HCT116 (cell line): ENCODE measurements around the gene CD34. TPM values are rescaled to one million over a fixed set of nuclear protein-coding genes. Genes with fewer than 3 reads are reported as not detected.

ENCODE experiments used
- ATAC-seq: fragments of 200-7000 bp; cut with Tn5 transposase; 2 replicates; pipeline ENCODE4 v1.9.1; 2020; ENCODE audit warnings: mild to moderate bottlenecking, moderate library complexity
- BruUV-seq: library from RNA; stranded (reverse); fragments of 400-500 nt; replicated peaks from 2 replicates; lab custom pipeline; 2021; lab: Mats Ljungman, UMichigan
- CTCF ChIA-PET: fragments of 300-600 bp; sonication (Branson Sonifier 250); formaldehyde crosslinking; loops from one replicate; lab custom pipeline; 2021; ENCODE audit warnings: antibody characterized with exemption; lab: Charles Lee
- POLR2A ChIA-PET: fragments of 300-600, 350-600 bp; sonication (Branson Sonifier 250); formaldehyde crosslinking; loops from one replicate; lab custom pipeline; 2021; ENCODE audit warnings: antibody characterized with exemption; lab: Charles Lee
- RAD21 ChIA-PET, 2 experiments: fragments of 300-600 bp; sonication (Branson Sonifier 250); formaldehyde crosslinking; loops; one replicate each; lab custom pipeline; 2023; ENCODE audit warnings: low total read pairs in 2 of 2; ENCODE audit not compliant: uncharacterized antibody in 2 of 2, unreplicated experiment in 2 of 2, low non-redundant PET in 1 of 2; lab: Charles Lee
- DNase-seq: peaks from one replicate; pipeline ENCODE4 v3.0.0-alpha.2; 2010; ENCODE audit warnings: low read depth, low spot score
- H2AFZ ChIP-seq: fragments of 200-600 bp; shearing (Covaris generic), sonication (generic); 2 replicates; pipeline ENCODE4 v1.6.1; 2017; ENCODE audit warnings: low read depth, mixed run types, mixed read lengths, antibody characterized with exemption, low read length; ENCODE audit not compliant: poor library complexity, severe bottlenecking
- H3K27ac ChIP-seq: 2 replicates; pipeline ENCODE4 v1.5.1; 2012; ENCODE audit warnings: low read depth, low read length
- H3K27me3 ChIP-seq: fragments of 200-600 bp; sonication (generic); 2 replicates; pipeline ENCODE4 v1.6.1; 2016; ENCODE audit warnings: mixed run types, low read length, mixed read lengths; ENCODE audit not compliant: insufficient read depth
- H3K36me3 ChIP-seq, 2 experiments: fragments of 200-500 bp in 1 of 2; fragments of 200-600 bp in 1 of 2; sonication (Bioruptor generic) in 1 of 2; sonication (generic) in 1 of 2; 2 replicates each; pipeline versions ENCODE4 v1.5.1 to v1.6.1; 2014 to 2016; ENCODE audit warnings: low read length in 2 of 2, inconsistent platforms in 1 of 2, mixed read lengths in 1 of 2, mixed run types in 1 of 2; ENCODE audit not compliant: insufficient read depth in 2 of 2, control insufficient read depth in 1 of 2
- H3K4me1 ChIP-seq, 2 experiments: fragments of 200-600 bp in 1 of 2; sonication (generic) in 1 of 2; 2 replicates each; pipeline versions ENCODE4 v1.5.1 to v1.6.1; 2012 to 2017; ENCODE audit warnings: low read length in 2 of 2, inconsistent platforms in 1 of 2, mild to moderate bottlenecking in 1 of 2, mixed read lengths in 1 of 2, mixed run types in 1 of 2, moderate library complexity in 1 of 2; ENCODE audit not compliant: insufficient read depth in 2 of 2, control insufficient read depth in 1 of 2
- H3K4me2 ChIP-seq: fragments of 200-600 bp; sonication (generic); 2 replicates; pipeline ENCODE4 v1.6.1; 2017; ENCODE audit warnings: mixed run types, low read length, mixed read lengths
- H3K4me3 ChIP-seq, 2 experiments: fragments of 200-600 bp in 1 of 2; sonication (generic) in 1 of 2; replicated peaks in 1 of 2; 2 replicates each; pipeline ENCODE4 v1.5.1; 2011 to 2016; ENCODE audit warnings: low read length in 2 of 2, control low read depth in 1 of 2, low read depth in 1 of 2, mild to moderate bottlenecking in 1 of 2, mixed read lengths in 1 of 2, mixed run types in 1 of 2
- H3K79me2 ChIP-seq: fragments of 200-600 bp; sonication (generic); 2 replicates; pipeline ENCODE4 v1.6.1; 2017; ENCODE audit warnings: mild to moderate bottlenecking, mixed run types, low read length, moderate library complexity, mixed read lengths; ENCODE audit not compliant: insufficient read depth
- H3K9ac ChIP-seq: fragments of 200-600 bp; sonication (generic); 2 replicates; pipeline ENCODE4 v1.6.1; 2016; ENCODE audit warnings: low read length, mixed read lengths
- H3K9me2 ChIP-seq: fragments of 200-600 bp; sonication (generic), shearing (Covaris generic); 2 replicates; pipeline ENCODE4 v1.6.1; 2017; ENCODE audit warnings: mixed run types, mild to moderate bottlenecking, moderate library complexity; ENCODE audit not compliant: insufficient read depth
- H3K9me3 ChIP-seq, 2 experiments: fragments of 200-500 bp in 1 of 2; fragments of 200-600 bp in 1 of 2; sonication (Bioruptor generic) in 1 of 2; sonication (generic) in 1 of 2; 2 replicates each; pipeline ENCODE4 v1.6.1; 2014 to 2017; ENCODE audit warnings: low read length in 2 of 2, mixed read lengths in 2 of 2, inconsistent platforms in 1 of 2, low read depth in 1 of 2, mild to moderate bottlenecking in 1 of 2, mixed run types in 1 of 2, moderate library complexity in 1 of 2; ENCODE audit not compliant: control insufficient read depth in 1 of 2, insufficient read depth in 1 of 2
- H4K20me1 ChIP-seq: fragments of 200-600 bp; sonication (generic), shearing (Covaris generic); 2 replicates; pipeline ENCODE4 v1.6.1; 2017; ENCODE audit warnings: mixed run types, mild to moderate bottlenecking, moderate library complexity; ENCODE audit not compliant: insufficient read depth
- CBX3 ChIP-seq: IDR thresholded peaks from 2 replicates; pipeline ENCODE4 v1.6.1; 2012; ENCODE audit warnings: low read depth
- CEBPB ChIP-seq: IDR thresholded peaks from 2 replicates; pipeline ENCODE4 v1.6.1; 2012; ENCODE audit warnings: low read depth
- EGR1 ChIP-seq: IDR thresholded peaks from 2 replicates; pipeline ENCODE4 v1.6.1; 2012; ENCODE audit warnings: low read depth
- ELF1 ChIP-seq: IDR thresholded peaks from 2 replicates; pipeline ENCODE4 v1.6.1; 2012; ENCODE audit warnings: low read depth, borderline replicate concordance
- EZH2 ChIP-seq: fragments of 200-600 bp; sonication (generic); IDR thresholded peaks from 2 replicates; pipeline ENCODE4 v1.6.1; 2017; ENCODE audit warnings: antibody characterized with exemption, mixed run types
- EZH2phosphoT487 ChIP-seq: fragments of 200-600 bp; IDR thresholded peaks from 2 replicates; pipeline ENCODE4 v1.6.1; 2018; ENCODE audit warnings: antibody characterized with exemption, borderline replicate concordance
- FOSL1 ChIP-seq: IDR thresholded peaks from 2 replicates; pipeline ENCODE4 v1.6.1; 2012; ENCODE audit warnings: low read depth
- JUND ChIP-seq: IDR thresholded peaks from 2 replicates; pipeline ENCODE4 v1.6.1; 2012
- POLR2A ChIP-seq: IDR thresholded peaks from 2 replicates; pipeline ENCODE4 v1.7.0; 2011; ENCODE audit warnings: borderline replicate concordance; ENCODE audit not compliant: insufficient read depth, insufficient read length; ENCODE audit errors: extremely low read depth
- POLR2AphosphoS5 ChIP-seq: IDR thresholded peaks from 2 replicates; pipeline ENCODE4 v1.6.1; 2011; ENCODE audit warnings: mild to moderate bottlenecking, low read depth, low read length, moderate library complexity
- SIN3A ChIP-seq: IDR thresholded peaks from 2 replicates; pipeline ENCODE4 v1.6.1; 2012; ENCODE audit warnings: low read depth
- SP1 ChIP-seq: IDR thresholded peaks from 2 replicates; pipeline ENCODE4 v1.6.1; 2012; ENCODE audit warnings: low read depth
- SRF ChIP-seq: IDR thresholded peaks from 2 replicates; pipeline ENCODE4 v1.6.1; 2012; ENCODE audit warnings: low read depth
- TCF7L2 ChIP-seq: IDR thresholded peaks from 2 replicates; pipeline ENCODE4 v1.7.0; 2011; ENCODE audit warnings: borderline replicate concordance, inconsistent platforms; ENCODE audit not compliant: insufficient read depth, insufficient read length; ENCODE audit errors: extremely low read depth
- YY1 ChIP-seq: IDR thresholded peaks from 2 replicates; pipeline ENCODE4 v1.6.1; 2011; ENCODE audit warnings: low read length, low read depth, moderate library complexity, mild to moderate bottlenecking; ENCODE audit not compliant: insufficient replicate concordance; ENCODE audit errors: extremely low read depth
- ZFX ChIP-seq: fragments of 450-650 bp; IDR thresholded peaks from 2 replicates; pipeline ENCODE4 v1.6.1; 2017
- intact Hi-C: fragments of 100-400 bp; cut with micrococcal nuclease; formaldehyde crosslinking; loops from 2 replicates; pipeline ENCODE4 v1.10.0; 2022
- total RNA-seq: library from RNA; stranded (reverse); gene quantifications from one replicate; pipeline ENCODE4 v1.2.1, GENCODE V29; 2021; ENCODE audit not compliant: unreplicated experiment
- TF ChIP-seq, protein P1 (sequence below): IDR thresholded peaks from 2 replicates; pipeline ENCODE4 v1.6.1; 2011; ENCODE audit warnings: mild to moderate bottlenecking, low read length, moderate library complexity; ENCODE audit not compliant: insufficient replicate concordance; ENCODE audit errors: extremely low read depth
- TF ChIP-seq, protein P2 (sequence below): IDR thresholded peaks from 2 replicates; pipeline ENCODE4 v1.6.1; 2012
- TF ChIP-seq, protein P3 (sequence below): IDR thresholded peaks from 2 replicates; pipeline ENCODE4 v1.6.1; 2012

The CD34 gene
- total RNA-seq, 1 experiment from 2014 or later = 0.07 TPM

DNA sequence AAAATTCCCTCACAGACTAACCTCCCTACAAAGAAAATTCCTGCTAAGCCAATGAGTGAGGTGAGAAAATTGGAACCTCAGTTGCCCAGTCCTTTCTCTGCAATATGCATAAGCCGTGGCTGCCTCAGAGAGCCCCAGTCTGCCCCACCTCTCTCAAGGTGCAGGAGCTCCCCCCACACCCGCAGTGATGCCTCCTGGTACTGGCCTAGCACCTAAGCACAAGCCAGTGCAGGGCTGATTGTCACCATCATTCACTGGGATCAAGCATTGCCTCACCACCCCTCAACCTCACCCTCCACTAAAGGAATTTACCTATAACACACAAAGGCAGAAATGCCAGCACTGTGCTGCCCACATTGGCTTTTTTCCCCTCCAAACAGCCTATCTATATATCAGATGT, 56.9 kb downstream of the CD34 start:
- H3K27ac ChIP-seq = no peak overlapping the region
- 0 out of 4 replicates have a peak, but pooled peaks cover 0 to 9% of the 10 kb centered on the region in 2 experiments for H3K36me3 ChIP-seq
- H3K27me3 ChIP-seq = no peaks in the 10 kb centered on the region
- no TSS peak for BruUV-seq
- no peak for ATAC-seq
- peaks cover 3% of the 10 kb centered on the region; the same call in 1 of the 2 replicates for H4K20me1 ChIP-seq
- ChIA-PET POLR2A (no interaction called here), RAD21 (no interaction called here), CTCF (no interaction called here)
- H3K9me2 ChIP-seq = no peaks in the 10 kb centered on the region
- no peak for DNase-seq
- no peak for TF ChIP-seq TCF7L2
- TF ChIP-seq CBX3 = no peak
- TF ChIP-seq EGR1 = no peak
- TF ChIP-seq, protein P1, sequence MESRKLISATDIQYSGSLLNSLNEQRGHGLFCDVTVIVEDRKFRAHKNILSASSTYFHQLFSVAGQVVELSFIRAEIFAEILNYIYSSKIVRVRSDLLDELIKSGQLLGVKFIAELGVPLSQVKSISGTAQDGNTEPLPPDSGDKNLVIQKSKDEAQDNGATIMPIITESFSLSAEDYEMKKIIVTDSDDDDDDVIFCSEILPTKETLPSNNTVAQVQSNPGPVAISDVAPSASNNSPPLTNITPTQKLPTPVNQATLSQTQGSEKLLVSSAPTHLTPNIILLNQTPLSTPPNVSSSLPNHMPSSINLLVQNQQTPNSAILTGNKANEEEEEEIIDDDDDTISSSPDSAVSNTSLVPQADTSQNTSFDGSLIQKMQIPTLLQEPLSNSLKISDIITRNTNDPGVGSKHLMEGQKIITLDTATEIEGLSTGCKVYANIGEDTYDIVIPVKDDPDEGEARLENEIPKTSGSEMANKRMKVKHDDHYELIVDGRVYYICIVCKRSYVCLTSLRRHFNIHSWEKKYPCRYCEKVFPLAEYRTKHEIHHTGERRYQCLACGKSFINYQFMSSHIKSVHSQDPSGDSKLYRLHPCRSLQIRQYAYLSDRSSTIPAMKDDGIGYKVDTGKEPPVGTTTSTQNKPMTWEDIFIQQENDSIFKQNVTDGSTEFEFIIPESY = no peak
- TF ChIP-seq CEBPB = no peak
- TF ChIP-seq YY1 = no peak
- TF ChIP-seq POLR2AphosphoS5 = no peak
- no peak for TF ChIP-seq JUND
- no peak for TF ChIP-seq ZFX
- TF ChIP-seq, protein P2, sequence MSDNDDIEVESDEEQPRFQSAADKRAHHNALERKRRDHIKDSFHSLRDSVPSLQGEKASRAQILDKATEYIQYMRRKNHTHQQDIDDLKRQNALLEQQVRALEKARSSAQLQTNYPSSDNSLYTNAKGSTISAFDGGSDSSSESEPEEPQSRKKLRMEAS = no peak
- no peak for TF ChIP-seq SIN3A
- no peak for TF ChIP-seq EZH2phosphoT487
- no peak for TF ChIP-seq SP1
- no peak for TF ChIP-seq ELF1
- TF ChIP-seq, protein P3, sequence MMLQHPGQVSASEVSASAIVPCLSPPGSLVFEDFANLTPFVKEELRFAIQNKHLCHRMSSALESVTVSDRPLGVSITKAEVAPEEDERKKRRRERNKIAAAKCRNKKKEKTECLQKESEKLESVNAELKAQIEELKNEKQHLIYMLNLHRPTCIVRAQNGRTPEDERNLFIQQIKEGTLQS = no peak
- TF ChIP-seq SRF = no peak
- no peak for TF ChIP-seq POLR2A
- no peak for TF ChIP-seq FOSL1
- TF ChIP-seq EZH2 = no peak
- no peak overlapping the region for H3K4me2 ChIP-seq
- intact Hi-C loops = no loop called here
- no peak overlapping the region for H3K4me3 ChIP-seq
- peaks cover 0 to 2% of the 10 kb centered on the region in 2 experiments; a peak in 2 of 4 replicates for H3K4me1 ChIP-seq
- H2AFZ ChIP-seq = no peak overlapping the region
- H3K9me3 ChIP-seq = no peaks in the 10 kb centered on the region
- peaks cover 37% of the 10 kb centered on the region for H3K79me2 ChIP-seq
- H3K9ac ChIP-seq = no peak overlapping the region
